ENCODE measurements around the gene GOLGA7B.

The GOLGA7B gene

DNA sequence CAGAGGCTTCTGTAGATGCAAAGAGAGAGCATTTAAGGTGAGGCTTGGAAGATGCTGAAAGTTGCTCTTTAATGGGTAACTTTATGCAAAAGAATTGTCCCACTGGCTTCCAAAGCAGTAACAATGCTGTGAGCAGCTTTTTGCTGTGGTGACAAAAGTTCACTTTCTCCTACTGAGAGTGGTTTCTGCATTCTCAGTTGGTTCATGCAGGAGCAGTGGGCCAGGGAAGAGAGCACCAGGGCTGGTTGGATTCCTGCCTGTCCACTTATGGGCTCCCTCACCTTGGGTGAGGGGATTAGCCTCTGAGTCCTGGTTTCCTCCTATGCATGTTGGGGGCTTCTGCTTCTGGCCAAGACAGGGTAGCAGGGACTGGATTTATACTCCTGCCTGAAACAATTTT lies 31.1 kb upstream of the GOLGA7B start:
- Histone ChIP-seq H3K4me1 (ENCODE audit: control insufficient read depth, insufficient read depth, low read length) (no peaks in the 10 kb centered on the region), H3K4me3 (ENCODE audit: low read length in 2 of 2) (no peak overlapping the region), H3K9ac (ENCODE audit: low read length in 2 of 2) (no peak overlapping the region), H3K27me3 (ENCODE audit: control insufficient read depth in 1 of 2, insufficient read depth in 2 of 2, low read length in 2 of 2) (peaks cover 3 to 12% of the 10 kb centered on the region in 2 donors), H3K9me3 (ENCODE audit: control insufficient read depth in 2 of 2, low read length in 2 of 2) (no peaks in the 10 kb centered on the region), H3K36me3 (ENCODE audit: control insufficient read depth in 2 of 2, insufficient read depth in 2 of 2, low read length in 2 of 2) (no peaks in the 10 kb centered on the region), H3K27ac (ENCODE audit: low read length) (no peak overlapping the region)

DNA sequence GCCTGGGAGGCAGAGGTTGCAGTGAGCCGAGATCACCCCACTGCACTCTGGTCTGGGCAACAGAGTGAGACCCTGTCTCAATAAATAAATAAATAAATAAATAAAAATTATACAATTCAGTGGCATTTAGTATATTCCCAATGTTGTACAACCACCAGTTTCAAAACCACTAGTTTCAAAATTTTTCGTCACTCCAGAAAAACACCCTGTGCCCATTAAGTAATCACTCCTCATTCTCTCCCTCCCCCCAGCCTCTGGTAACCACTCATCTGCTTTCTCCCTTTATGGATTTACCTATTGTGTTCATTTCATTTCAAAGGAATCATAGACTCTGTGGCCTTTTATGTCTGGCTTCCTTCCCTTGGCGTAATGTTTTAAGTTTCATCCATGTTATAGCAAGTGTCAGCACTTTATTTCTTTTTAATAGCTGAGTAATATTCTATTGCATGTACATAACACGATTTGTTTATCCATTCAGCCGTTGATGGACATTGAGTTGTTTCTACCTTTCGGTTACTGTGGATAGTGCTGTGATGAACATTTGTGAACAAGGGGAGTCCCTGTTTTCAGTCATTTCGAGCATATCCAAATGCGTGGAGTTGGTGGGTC lies 29.4 kb upstream of the GOLGA7B start:
- Histone ChIP-seq H3K4me3 (ENCODE audit: low read length in 2 of 2) (no peak overlapping the region), H3K27me3 (ENCODE audit: control insufficient read depth in 1 of 2, insufficient read depth in 2 of 2, low read length in 2 of 2) (peaks cover 6 to 13% of the 10 kb centered on the region in 2 donors), H3K4me1 (ENCODE audit: control insufficient read depth, insufficient read depth, low read length) (no peaks in the 10 kb centered on the region), H3K9ac (ENCODE audit: low read length in 2 of 2) (no peak overlapping the region), H3K36me3 (ENCODE audit: control insufficient read depth in 2 of 2, insufficient read depth in 2 of 2, low read length in 2 of 2) (no peaks in the 10 kb centered on the region), H3K9me3 (ENCODE audit: control insufficient read depth in 2 of 2, low read length in 2 of 2) (no peaks in the 10 kb centered on the region), H3K27ac (ENCODE audit: low read length) (no peak overlapping the region)

DNA sequence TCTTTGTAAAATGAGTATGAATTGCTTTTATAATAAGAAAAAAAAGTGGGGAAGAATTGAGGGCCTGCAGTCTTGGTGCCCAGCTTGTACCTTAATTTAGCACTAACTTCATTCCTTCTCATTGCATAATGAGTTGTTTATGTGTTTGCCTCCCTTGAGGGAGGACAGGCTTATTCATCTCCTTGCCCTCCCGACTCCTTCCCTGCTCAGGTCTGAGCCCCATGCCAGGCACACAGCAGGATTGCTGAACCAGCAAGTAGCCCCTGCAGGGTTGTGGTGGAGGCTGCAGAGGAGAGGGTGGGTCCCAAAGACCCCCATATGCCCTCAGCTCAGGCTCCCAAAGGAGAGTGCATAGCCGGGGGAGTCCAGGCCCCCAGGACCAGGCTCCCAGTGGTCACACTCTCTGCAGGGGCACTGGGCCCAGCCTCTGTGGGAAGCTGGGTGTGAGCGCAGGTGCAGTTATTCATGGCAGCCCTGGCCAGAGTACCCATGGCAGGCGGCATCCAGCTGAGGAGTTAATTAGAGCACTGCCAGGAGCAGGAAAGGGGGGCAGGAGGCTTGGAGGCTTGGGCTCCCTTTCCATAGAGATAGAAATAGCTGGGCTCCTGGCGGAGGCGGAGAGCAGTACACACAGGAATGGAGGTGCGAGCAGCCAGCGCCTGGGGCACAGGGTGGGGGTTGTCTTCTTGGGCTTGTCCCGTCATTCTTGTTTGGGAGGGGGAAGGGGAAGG lies 28.2 kb upstream of the GOLGA7B start:
- Histone ChIP-seq H3K36me3 (ENCODE audit: control insufficient read depth in 2 of 2, insufficient read depth in 2 of 2, low read length in 2 of 2) (no peaks in the 10 kb centered on the region), H3K9me3 (ENCODE audit: control insufficient read depth in 2 of 2, low read length in 2 of 2) (no peaks in the 10 kb centered on the region), H3K27ac (ENCODE audit: low read length) (no peak overlapping the region), H3K4me1 (ENCODE audit: control insufficient read depth, insufficient read depth, low read length) (no peaks in the 10 kb centered on the region), H3K4me3 (ENCODE audit: low read length in 2 of 2) (no peak overlapping the region), H3K9ac (ENCODE audit: low read length in 2 of 2) (no peak overlapping the region), H3K27me3 (ENCODE audit: control insufficient read depth in 1 of 2, insufficient read depth in 2 of 2, low read length in 2 of 2) (peaks cover 6 to 8% of the 10 kb centered on the region in 2 donors)

DNA sequence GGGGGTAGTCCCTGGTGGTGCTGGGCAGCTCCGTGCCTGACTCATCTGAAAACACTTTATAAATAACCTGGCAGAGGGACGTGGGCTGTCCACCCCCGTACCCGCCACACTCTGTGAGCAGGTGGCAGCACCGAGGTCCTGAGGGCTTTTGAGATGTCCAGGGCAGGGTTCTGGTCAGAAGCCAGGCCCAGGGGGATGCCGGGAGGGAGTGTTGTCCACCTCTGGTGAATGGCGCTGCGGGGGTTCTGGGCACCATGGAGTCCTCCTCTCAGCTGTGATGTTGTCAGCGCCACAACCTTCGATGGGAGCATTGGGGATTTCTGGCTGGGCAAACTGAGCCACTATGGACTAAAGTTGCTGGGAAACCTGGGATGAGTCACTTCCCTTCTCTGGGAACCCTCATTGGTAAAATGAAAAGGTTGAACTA lies 27.4 kb upstream of the GOLGA7B start:
- H3K27ac ChIP-seq (ENCODE audit: low read length), result no peak overlapping the region
- H3K4me3 ChIP-seq (ENCODE audit: low read length in 2 of 2), result no peak overlapping the region
- H3K9ac ChIP-seq (ENCODE audit: low read length in 2 of 2), result no peak overlapping the region
- no peaks in the 10 kb centered on the region for H3K9me3 ChIP-seq (ENCODE audit: control insufficient read depth in 2 of 2, low read length in 2 of 2)
- H3K27me3 ChIP-seq (ENCODE audit: control insufficient read depth in 1 of 2, insufficient read depth in 2 of 2, low read length in 2 of 2), result peaks cover 6 to 7% of the 10 kb centered on the region in 2 donors
- H3K4me1 ChIP-seq (ENCODE audit: control insufficient read depth, insufficient read depth, low read length), result no peaks in the 10 kb centered on the region
- H3K36me3 ChIP-seq (ENCODE audit: control insufficient read depth in 2 of 2, insufficient read depth in 2 of 2, low read length in 2 of 2), result no peaks in the 10 kb centered on the region

DNA sequence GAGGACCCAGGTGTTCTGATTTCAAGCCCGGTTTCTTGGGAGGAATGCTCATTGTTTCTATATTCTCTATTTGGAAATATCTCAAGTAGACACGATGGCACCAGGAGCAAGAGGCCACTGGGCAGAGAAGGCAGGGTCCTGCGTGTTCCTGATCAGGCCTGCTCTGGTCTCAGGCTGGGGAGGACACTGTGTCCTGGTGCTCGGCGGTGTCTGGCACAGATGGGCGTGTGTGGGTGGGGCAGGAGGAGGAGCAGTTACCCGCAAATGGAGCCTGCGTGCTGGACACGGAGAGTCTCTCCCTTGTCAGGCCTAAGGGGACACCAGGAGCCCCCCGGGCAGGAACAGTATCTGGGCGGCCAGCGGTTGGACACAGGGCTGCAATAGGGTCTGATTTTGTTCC lies 25.9 kb upstream of the GOLGA7B start:
- H3K4me3 ChIP-seq (ENCODE audit: low read length in 2 of 2), result no peak overlapping the region
- peaks cover 6 to 7% of the 10 kb centered on the region in 2 donors for H3K27me3 ChIP-seq (ENCODE audit: control insufficient read depth in 1 of 2, insufficient read depth in 2 of 2, low read length in 2 of 2)
- no peaks in the 10 kb centered on the region for H3K36me3 ChIP-seq (ENCODE audit: control insufficient read depth in 2 of 2, insufficient read depth in 2 of 2, low read length in 2 of 2)
- no peaks in the 10 kb centered on the region for H3K9me3 ChIP-seq (ENCODE audit: control insufficient read depth in 2 of 2, low read length in 2 of 2)
- H3K9ac ChIP-seq (ENCODE audit: low read length in 2 of 2), result no peak overlapping the region
- H3K27ac ChIP-seq (ENCODE audit: low read length), result no peak overlapping the region
- H3K4me1 ChIP-seq (ENCODE audit: control insufficient read depth, insufficient read depth, low read length), result peaks cover 3% of the 10 kb centered on the region

DNA sequence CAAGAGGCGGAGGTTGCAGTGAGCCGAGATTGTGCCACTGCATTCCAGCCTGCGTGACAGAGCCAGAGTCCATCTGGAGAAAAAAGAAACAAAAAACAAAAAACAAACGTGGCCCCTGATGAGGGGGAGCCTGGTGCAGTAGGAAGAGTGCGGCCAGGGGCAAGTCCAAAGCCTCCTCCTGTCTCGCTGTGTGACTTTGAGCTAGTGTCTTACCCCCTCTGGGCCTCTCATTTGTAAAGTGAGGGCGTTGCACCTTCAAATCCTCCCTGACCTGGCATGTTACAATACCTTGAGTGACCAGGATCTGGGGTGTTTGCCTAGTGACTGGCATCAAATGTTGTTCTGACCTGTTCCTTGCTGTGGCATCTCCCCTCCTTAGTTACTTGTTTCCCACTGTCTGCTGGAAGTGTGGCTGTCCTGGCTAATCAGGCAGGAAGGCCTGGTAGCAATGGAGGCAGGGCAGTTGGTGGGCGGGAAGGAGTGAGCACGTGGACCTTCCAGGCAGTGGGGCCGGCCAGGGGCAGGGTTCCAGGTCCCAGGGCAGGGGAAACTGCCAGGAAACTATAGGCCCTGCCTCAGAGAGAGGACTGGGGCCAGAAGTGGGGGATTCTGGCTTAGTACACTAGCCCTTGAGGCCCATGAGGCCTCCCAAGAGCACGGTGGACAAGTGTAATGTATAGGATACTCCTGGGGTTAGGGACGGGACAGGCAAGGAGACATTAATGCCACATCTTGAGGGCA lies 24.5 kb upstream of the GOLGA7B start:
- Histone ChIP-seq H3K27me3 (ENCODE audit: control insufficient read depth in 1 of 2, insufficient read depth in 2 of 2, low read length in 2 of 2) (peaks cover 6 to 12% of the 10 kb centered on the region in 2 donors), H3K27ac (ENCODE audit: low read length) (no peak overlapping the region), H3K36me3 (ENCODE audit: control insufficient read depth in 2 of 2, insufficient read depth in 2 of 2, low read length in 2 of 2) (no peaks in the 10 kb centered on the region), H3K9ac (ENCODE audit: low read length in 2 of 2) (no peak overlapping the region), H3K4me1 (ENCODE audit: control insufficient read depth, insufficient read depth, low read length) (peaks cover 3% of the 10 kb centered on the region), H3K9me3 (ENCODE audit: control insufficient read depth in 2 of 2, low read length in 2 of 2) (no peaks in the 10 kb centered on the region), H3K4me3 (ENCODE audit: low read length in 2 of 2) (no peak overlapping the region)

DNA sequence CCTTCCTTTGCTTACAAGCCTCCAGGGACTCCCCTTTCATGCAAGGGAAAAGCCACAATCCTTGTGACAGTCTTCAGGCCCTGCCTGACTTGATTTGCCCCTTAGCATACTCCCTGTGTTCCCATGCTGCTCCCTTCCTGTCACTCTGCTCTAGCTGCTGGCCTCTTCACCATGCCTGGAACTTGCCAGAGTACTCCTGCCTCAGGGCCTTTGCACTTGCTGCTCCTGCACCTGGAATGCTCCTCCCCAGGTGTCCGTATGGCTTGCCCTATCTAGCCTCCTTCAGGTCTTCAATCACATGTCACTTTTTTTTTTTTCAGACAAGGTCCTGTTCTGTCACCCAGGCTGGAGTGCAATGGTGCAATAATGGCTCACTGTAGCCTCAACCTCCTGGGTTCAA lies 22.8 kb upstream of the GOLGA7B start:
- Histone ChIP-seq H3K36me3 (ENCODE audit: control insufficient read depth in 2 of 2, insufficient read depth in 2 of 2, low read length in 2 of 2) (no peaks in the 10 kb centered on the region), H3K27me3 (ENCODE audit: control insufficient read depth in 1 of 2, insufficient read depth in 2 of 2, low read length in 2 of 2) (peaks cover 5 to 19% of the 10 kb centered on the region in 2 donors), H3K27ac (ENCODE audit: low read length) (no peak overlapping the region), H3K4me1 (ENCODE audit: control insufficient read depth, insufficient read depth, low read length) (peaks cover 3% of the 10 kb centered on the region), H3K4me3 (ENCODE audit: low read length in 2 of 2) (no peak overlapping the region), H3K9me3 (ENCODE audit: control insufficient read depth in 2 of 2, low read length in 2 of 2) (no peaks in the 10 kb centered on the region), H3K9ac (ENCODE audit: low read length in 2 of 2) (no peak overlapping the region)

DNA sequence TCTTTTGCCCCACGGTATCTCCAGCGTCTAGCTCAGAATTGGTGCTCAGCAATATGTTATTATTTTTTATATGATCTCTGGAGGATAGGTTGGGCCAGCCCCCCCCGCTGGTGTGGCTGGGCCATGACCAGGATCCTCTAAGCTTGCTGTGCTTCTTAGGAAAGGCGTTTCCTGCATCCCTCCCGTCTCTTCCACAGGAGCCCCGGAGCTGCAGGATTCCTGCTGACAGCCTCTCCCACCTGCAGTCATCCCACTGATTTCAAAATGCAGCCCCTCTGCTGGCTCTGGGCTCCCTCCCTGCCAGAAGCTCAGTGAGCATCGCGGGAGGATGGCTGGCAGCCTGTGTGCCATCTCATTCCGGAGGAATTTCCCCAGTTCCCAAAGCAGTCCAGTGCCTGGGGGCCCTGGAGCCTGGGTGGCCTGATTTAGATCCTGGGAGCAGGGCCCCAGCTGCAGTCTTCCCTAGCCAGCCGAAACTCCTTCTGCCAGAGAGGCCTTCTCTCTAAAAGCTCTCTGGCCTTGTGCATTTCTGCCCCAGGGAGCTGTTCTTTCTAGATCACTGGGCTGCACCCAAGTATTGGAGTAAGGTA lies 21.8 kb upstream of the GOLGA7B start:
- Histone ChIP-seq H3K9me3 (ENCODE audit: control insufficient read depth in 2 of 2, low read length in 2 of 2) (no peaks in the 10 kb centered on the region), H3K36me3 (ENCODE audit: control insufficient read depth in 2 of 2, insufficient read depth in 2 of 2, low read length in 2 of 2) (no peaks in the 10 kb centered on the region), H3K4me1 (ENCODE audit: control insufficient read depth, insufficient read depth, low read length) (peaks cover 3% of the 10 kb centered on the region), H3K27ac (ENCODE audit: low read length) (no peak overlapping the region), H3K9ac (ENCODE audit: low read length in 2 of 2) (no peak overlapping the region), H3K4me3 (ENCODE audit: low read length in 2 of 2) (no peak overlapping the region), H3K27me3 (ENCODE audit: control insufficient read depth in 1 of 2, insufficient read depth in 2 of 2, low read length in 2 of 2) (peaks cover 3 to 24% of the 10 kb centered on the region in 2 donors)

DNA sequence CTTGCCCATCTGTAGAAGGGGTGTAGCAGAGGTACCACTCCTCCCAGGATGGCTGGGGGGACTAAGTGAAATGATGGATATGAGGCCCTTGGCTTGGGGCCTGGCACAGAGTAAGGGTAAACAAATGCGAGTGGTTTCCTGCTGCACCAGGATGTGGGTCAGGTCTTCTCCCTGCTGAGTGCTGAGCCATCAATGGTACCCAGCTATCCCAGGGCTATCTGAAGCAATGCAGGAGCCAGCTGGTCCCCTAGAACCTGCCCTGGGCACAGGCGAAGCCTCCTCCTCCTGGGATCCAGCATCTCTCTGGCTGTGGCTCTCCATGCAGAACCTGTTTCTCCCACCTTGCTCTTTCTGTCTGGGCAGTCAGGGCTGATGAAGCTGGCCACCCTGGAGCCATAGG lies 20.9 kb upstream of the GOLGA7B start:
- no peak overlapping the region for H3K4me3 ChIP-seq (ENCODE audit: low read length in 2 of 2)
- H3K27me3 ChIP-seq (ENCODE audit: control insufficient read depth in 1 of 2, insufficient read depth in 2 of 2, low read length in 2 of 2), result peaks cover 3 to 21% of the 10 kb centered on the region in 2 donors
- peaks cover 3% of the 10 kb centered on the region for H3K4me1 ChIP-seq (ENCODE audit: control insufficient read depth, insufficient read depth, low read length)
- no peak overlapping the region for H3K27ac ChIP-seq (ENCODE audit: low read length)
- H3K9ac ChIP-seq (ENCODE audit: low read length in 2 of 2), result no peak overlapping the region
- H3K36me3 ChIP-seq (ENCODE audit: control insufficient read depth in 2 of 2, insufficient read depth in 2 of 2, low read length in 2 of 2), result no peaks in the 10 kb centered on the region
- no peaks in the 10 kb centered on the region for H3K9me3 ChIP-seq (ENCODE audit: control insufficient read depth in 2 of 2, low read length in 2 of 2)

DNA sequence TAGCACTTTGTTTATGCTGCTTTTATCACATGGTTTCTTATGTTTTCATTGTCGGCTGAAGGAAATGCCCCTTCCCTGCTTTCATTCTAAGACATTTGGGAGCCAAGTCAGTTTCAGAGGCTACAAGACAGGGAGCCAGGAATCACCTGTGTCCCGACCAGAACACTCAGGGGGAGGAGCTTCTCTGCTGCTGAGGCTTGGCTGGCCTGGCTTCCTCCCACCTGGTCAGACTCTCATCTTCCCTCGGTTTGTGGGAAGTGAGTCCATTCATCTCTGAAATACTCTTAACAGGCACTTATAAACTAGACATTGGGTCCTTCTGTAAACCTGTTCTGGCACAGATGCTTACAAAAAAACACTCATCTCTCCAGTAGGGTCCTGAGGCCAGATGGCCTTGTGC lies 19.6 kb upstream of the GOLGA7B start:
- H3K36me3 ChIP-seq (ENCODE audit: control insufficient read depth in 2 of 2, insufficient read depth in 2 of 2, low read length in 2 of 2), result no peaks in the 10 kb centered on the region
- no peak overlapping the region for H3K4me3 ChIP-seq (ENCODE audit: low read length in 2 of 2)
- no peak overlapping the region for H3K27ac ChIP-seq (ENCODE audit: low read length)
- no peaks in the 10 kb centered on the region for H3K9me3 ChIP-seq (ENCODE audit: control insufficient read depth in 2 of 2, low read length in 2 of 2)
- peaks cover under 1 to 24% of the 10 kb centered on the region in 2 donors for H3K27me3 ChIP-seq (ENCODE audit: control insufficient read depth in 1 of 2, insufficient read depth in 2 of 2, low read length in 2 of 2)
- H3K9ac ChIP-seq (ENCODE audit: low read length in 2 of 2), result no peak overlapping the region
- peaks cover 3% of the 10 kb centered on the region for H3K4me1 ChIP-seq (ENCODE audit: control insufficient read depth, insufficient read depth, low read length)

Data from stomach smooth muscle (tissue), 2 donors.